NK-92 (cell line): Measurements from ENCODE around the gene DCXR.

Experiments used
- DNase-seq: peaks from one replicate; lab custom pipeline; 2025; ENCODE audit not compliant: unreplicated experiment; lab: John Stamatoyannopoulos, UW

Gene DCXR

DNA sequence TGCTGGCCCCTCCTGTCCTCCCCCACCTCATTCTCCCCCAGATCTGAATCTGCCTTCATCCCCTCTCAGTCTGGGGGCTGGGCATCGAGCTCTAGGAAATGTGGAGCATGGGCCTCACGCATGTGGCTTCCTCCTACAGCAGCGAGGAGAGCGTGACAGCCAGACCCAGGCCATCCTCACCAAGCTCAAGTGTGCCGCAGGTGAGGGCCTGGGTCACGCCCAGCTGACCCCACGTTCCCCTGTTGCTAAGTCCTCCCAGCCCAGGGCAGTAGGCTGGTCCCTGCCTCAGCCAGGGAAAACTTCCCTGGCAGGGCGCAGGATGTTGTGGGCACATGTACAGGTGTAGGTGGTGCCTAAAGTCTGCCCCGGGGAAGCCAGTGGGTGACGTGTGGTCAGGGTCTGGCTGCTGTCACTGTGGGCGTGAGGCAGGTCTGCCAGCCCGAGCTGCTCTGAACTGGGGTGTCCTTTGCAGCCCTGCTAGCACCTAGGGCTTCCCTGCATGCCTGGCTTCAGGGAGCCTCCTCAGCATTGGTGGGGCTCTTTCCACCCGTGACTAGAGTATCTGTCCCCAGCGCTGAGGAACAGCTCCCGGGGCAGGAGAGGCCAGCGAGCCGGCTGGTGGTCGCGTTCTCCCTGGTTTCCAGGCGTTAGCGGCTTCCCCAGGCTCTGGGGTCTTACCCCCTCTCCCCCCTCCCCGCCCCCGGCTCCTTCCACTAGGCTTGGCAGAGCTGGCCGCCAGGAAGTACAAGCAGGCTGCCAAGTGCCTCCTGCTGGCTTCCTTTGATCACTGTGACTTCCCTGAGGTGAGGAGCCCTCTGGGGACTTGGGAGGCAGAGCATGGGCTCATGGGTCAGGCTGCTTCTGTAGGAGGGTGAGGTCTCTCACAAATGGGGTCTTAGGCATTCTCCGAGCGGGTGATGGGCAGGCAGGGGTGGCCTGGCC lies 17.8 kb upstream of the DCXR start:
- no peak for DNase-seq

GRCh38 chr17:82054351-82055022 lies 17.0 kb upstream of the DCXR start:
- DNase-seq = no peak

- no peak for DNase-seq
Observed at GRCh38 chr17:82053556-82054263, 16.2 kb upstream of the DCXR start.

DNA sequence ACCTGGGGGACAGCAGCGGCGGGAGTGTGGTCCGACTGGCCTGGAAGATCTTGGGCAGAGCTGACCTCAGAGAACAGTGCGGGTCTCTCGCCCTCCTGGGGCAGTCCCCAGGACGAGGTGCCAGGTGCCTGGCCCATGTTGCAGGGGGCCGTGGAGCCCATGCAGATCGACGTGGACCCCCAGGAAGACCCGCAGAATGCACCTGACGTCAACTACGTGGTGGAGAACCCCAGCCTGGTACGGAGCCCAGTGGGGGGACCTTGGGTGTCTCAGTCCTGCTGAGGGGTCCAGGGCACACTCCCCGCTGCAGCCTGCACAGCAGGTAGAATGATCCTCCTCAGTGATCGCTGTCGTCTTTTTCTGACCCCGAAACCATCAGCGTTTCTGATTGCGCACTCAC lies 15.6 kb upstream of the DCXR start:
- no peak for DNase-seq

DNA sequence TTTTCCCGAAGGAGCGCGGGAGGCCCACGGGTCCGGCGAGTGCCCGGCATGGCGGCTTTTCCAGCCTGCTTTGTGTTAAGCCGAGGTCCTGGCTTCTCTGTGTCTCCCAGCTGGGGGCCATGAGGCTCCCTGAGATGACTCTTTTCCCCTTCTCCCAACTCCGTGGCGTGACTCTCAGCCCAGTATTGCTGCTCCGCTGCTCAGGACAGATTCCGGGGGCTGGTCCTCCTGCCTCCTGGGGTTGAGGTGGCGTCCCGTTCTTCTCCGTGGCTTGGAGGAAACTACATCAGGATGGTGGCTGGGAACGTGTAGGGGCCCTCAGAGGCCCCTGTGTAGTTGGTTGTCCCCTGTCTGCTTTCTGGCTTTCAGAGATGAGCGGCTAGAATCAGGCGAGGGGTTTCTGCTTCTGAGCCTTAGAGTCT lies 15.2 kb upstream of the DCXR start:
- DNase-seq = no peak

- no peak for DNase-seq
Observed at GRCh38 chr17:82051776-82052637, 14.5 kb upstream of the DCXR start, which contains the start of the genes GPS1 and RFNG. Gene GPS1 (plus strand): TSS chr17:82051898. CDS start chr17:82051932, 34 bp downstream. Gene RFNG (minus strand): TSS chr17:82051811. CDS start chr17:82051766, 45 bp downstream.

DNA sequence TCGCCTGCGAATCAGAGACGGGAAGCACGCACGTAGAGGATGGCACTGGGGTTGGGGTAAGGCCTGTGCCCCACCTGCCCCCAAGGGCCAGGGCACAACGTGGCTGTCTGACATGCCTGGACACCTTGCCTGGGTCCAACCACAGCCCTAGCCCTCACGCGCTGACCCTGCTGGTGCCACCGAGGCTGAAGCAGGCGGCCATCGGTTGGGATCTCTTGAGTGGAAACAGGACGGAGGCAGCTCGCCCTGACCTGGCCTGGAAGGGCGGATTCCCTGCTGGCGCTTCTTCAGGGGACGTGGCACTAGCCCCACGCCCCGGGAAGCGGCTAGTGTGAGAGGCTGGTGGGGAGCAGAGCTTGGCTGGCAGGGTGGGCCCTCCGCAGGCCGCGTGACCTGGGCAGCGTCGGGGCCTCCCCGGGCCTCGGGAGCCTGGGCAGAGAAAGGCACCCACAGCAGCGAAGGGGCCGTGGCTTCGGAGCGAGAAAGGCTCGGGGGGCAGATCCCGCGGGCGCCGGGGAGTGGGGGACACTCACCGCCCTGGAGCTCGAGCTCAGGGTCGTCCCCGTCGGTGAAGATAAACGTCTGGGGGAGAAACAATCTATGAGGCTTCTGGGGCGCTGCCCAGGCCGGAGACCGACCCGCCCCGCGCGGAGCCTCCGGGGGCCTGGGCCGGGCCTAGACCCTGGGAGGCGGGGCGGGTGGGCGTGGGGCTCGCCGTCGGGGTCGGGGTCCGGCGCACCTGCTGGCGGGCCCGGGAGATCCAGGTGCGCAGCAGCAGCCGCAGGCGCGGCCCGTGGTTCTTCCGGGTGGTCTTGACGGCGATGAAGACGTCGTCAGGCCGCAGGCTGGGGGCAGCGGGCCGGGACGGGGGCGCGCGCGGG lies 13.5 kb upstream of the DCXR start:
- no peak for DNase-seq

GRCh38 chr17:82050152-82050760 lies 12.8 kb upstream of the DCXR start:
- no peak for DNase-seq

- DNase-seq = no peak
Observed at GRCh38 chr17:82049521-82049971, 12.0 kb upstream of the DCXR start.

- DNase-seq = no peak
Observed at GRCh38 chr17:82049106-82049505, 11.6 kb upstream of the DCXR start.

DNA sequence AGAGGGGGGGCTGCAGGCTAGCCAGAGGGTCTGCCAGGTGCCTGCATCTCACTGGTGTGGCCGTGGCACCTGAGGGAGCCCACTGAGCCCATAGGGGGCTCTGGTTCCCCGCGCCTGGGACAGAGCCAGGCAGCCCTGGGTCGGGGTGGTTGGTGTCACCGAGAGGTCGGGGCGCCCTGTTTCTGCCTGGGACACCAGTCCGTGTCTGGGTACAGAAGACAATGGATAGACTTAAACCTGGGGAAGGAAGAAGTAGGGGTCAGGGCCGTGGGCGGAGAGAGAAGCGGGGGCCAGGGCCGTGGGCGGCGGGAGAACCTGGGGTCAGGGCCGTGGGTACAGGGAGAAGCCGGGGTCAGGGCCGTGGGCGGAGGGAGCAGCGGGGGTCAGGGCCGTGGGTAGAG lies 11.1 kb upstream of the DCXR start:
- DNase-seq = no peak

GRCh38 chr17:82047914-82048570 lies 10.5 kb upstream of the DCXR start:
- DNase-seq = no peak

GRCh38 chr17:82047379-82047778 lies 9.9 kb upstream of the DCXR start:
- no peak for DNase-seq

DNA sequence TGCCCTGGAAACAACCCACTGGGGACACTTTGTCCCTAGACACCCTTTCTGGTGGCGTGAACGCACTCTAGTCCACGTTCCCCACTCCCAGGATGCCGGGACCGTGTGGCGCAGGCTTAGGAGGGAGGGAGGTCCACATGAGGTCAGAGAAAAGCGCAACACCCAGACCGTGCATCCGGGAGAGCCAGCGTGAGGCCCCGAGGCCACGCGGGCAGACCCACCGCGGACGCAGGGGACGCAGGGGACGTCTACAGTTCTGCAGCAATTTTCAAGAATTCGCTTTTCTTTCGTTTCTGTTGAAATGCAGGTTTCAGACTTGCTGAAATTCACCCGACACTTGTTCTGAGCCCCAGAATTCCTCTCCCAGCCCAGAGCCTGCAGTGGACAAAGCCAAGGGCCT lies 9.4 kb upstream of the DCXR start:
- no peak for DNase-seq

DNA sequence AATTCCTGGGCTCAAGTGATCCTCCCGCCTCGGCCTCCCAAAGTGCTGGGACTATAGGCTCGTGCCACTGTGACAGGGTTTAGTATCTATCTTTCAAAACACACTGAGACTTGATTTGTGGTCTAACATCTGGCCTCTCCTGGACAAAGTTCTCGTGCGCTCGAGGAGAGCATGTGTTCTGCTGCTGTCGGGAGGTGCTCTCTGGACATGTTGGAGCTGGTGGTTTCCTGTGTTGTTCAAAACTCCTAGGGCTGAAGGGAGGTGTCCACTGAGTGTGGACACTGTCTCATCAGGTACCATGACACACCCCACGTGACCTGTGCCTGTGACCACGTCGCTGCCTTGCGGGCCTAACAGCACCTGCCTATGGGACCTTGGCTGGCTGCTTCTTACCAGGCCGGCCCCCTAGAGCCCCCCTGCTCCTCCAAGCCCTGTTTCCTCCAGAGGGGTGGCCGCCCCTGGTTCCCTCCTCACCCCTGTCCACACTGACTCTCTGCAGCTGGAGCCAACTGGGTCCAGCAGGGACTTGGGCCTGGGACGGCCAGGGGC lies 8.5 kb upstream of the DCXR start:
- no peak for DNase-seq

- no peak for DNase-seq
Observed at GRCh38 chr17:82043507-82043906, 6.0 kb upstream of the DCXR start.

DNA sequence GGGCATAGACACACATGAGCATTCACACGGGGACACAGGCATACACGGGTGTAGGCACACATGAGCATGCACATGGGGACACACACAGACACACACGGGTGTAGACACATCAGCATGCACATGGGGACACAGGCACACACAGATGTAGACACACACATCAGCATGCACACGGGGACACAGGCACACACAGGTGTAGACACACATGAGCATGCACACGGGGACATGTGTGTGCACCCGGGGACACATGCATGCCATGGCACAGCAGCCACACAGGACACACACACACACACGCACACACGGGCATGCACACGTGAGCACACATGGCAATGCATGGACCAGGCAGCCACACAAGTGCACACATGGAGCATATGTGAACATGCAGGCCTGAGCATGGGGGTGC lies 5.2 kb upstream of the DCXR start:
- DNase-seq = no peak

DNA sequence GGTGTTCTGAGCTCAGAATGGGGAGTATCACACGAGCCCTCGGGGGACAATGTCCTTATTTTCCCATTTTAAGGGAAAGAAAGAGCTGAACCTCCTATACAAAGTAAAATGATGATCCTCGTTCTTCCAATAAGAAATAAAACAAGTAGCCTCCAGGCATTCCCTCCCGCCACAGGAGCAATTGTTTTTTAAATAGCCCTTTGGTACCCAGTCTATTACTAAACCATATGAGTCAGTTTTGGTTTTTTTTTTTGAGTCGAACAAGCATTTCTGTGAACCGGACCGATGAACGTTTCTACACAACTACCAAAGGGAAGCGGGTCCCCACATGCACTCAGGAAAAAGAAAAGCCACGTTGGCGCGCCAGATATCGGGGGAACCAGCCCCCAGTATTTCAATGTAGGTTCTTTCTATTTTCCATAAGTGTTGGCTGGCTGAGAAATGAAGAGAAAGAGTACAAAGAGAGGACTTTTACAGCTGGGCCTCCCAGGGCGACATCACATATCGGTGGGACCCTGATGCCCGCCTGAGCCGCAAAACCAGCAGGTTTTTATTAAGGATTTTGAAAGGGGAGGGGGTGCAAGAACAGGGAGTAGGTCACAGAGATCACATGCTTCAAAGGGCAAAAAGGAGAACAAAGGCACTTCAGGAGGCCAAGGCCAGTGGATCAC lies 3.8 kb upstream of the DCXR start:
- no peak for DNase-seq
